Activated naive CD4-positive, alpha-beta T cell treated with Interleukin-2 at 50 U/mL for 16 hours (primary cell): Measurements from ENCODE around the gene TAGAP.

Experiments used
- DNase-seq: peaks from one replicate; pipeline ENCODE4 v3.0.0-alpha.2; 2020

TAGAP gene

GRCh38 chr6:159044899-159045727, at the start of gene TAGAP:
TSS of gene TAGAP (minus strand) at chr6:159044991. CDS start at chr6:159044146, 845 bp downstream.
- DNase-seq: peak; percentile 86

GRCh38 chr6:159093609-159094443, 49.0 kb upstream of the TAGAP start:
- no peak for DNase-seq

GRCh38 chr6:159092631-159093030, 47.8 kb upstream of the TAGAP start:
- no peak for DNase-seq

GRCh38 chr6:159090530-159091480, 46.0 kb upstream of the TAGAP start:
- no peak for DNase-seq

GRCh38 chr6:159089909-159090308, 45.1 kb upstream of the TAGAP start:
- no peak for DNase-seq

- DNase-seq: no peak
These were observed 44.7 kb upstream of the TAGAP start for GRCh38 chr6:159089443-159089842.

GRCh38 chr6:159086033-159086618, 41.3 kb upstream of the TAGAP start:
- DNase-seq: no peak

GRCh38 chr6:159085396-159085895, 40.7 kb upstream of the TAGAP start:
- no peak for DNase-seq

GRCh38 chr6:159084493-159085091, 39.8 kb upstream of the TAGAP start:
- no peak for DNase-seq

GRCh38 chr6:159083146-159083545, 38.4 kb upstream of the TAGAP start:
- DNase-seq: no peak

GRCh38 chr6:159082039-159082815, 37.4 kb upstream of the TAGAP start:
- no peak for DNase-seq

GRCh38 chr6:159080217-159080976, 35.6 kb upstream of the TAGAP start:
- DNase-seq: no peak

- no peak for DNase-seq
These were observed 34.6 kb upstream of the TAGAP start for GRCh38 chr6:159079367-159079766.

GRCh38 chr6:159077123-159077522, 32.3 kb upstream of the TAGAP start:
- DNase-seq: peak; percentile 57

- no peak for DNase-seq
These were observed 30.9 kb upstream of the TAGAP start for GRCh38 chr6:159075506-159076228.

GRCh38 chr6:159074876-159075275, 30.1 kb upstream of the TAGAP start:
- DNase-seq: no peak

- no peak for DNase-seq
These were observed 29.4 kb upstream of the TAGAP start for GRCh38 chr6:159074120-159074684.

GRCh38 chr6:159071843-159072769, 27.3 kb upstream of the TAGAP start:
- no peak for DNase-seq
